ENCODE results near the gene ACBD7. TPM values are rescaled to one million over a fixed set of nuclear protein-coding genes. Genes with fewer than 3 reads are reported as not detected.

The ACBD7 gene
- total and polyA plus RNA-seq, 9 of the 15 experiments (the other 6 are each of a cell fraction or from before 2014, with no cell fraction given) = 0.21 to 3.2 (median 0.84) TPM

- TF ChIP-seq ZNF280B (CRISPR knock-in tag; IDR thresholded peaks at IDR 0.05) = no peak
- TF ChIP-seq BACH1 (tag; IDR thresholded peaks at IDR 0.05) = no peak
- TF ChIP-seq XRCC4 (IDR thresholded peaks at IDR 0.05; ENCODE audit: extremely low read depth, insufficient read depth, insufficient read length) = no peak
- TF ChIP-seq ZFP1 (CRISPR knock-in tag; IDR thresholded peaks at IDR 0.05) = no peak
- TF ChIP-seq E2F5 (CRISPR knock-in tag; IDR thresholded peaks at IDR 0.05) = no peak
- TF ChIP-seq ZNF354B (CRISPR knock-in tag; IDR thresholded peaks at IDR 0.05) = no peak
- TF ChIP-seq ZNF668 (CRISPR knock-in tag; IDR thresholded peaks at IDR 0.05) = no peak
- TF ChIP-seq ZNF77 (CRISPR knock-in tag; IDR thresholded peaks at IDR 0.05) = no peak
- TF ChIP-seq CEBPB (tag; IDR thresholded peaks at IDR 0.05) = no peak
- no peak for TF ChIP-seq HDAC8 (tag; IDR thresholded peaks at IDR 0.05)
- no peak for TF ChIP-seq POLR3A (IDR thresholded peaks at IDR 0.05; ENCODE audit: borderline replicate concordance, extremely low read depth, insufficient read depth, insufficient read length)
- no peak for TF ChIP-seq E2F8 (IDR thresholded peaks at IDR 0.05; ENCODE audit: low read depth, partially characterized antibody)
- TF ChIP-seq TAL1 (IDR thresholded peaks at IDR 0.05) = no peak
- TF ChIP-seq CSDE1 (IDR thresholded peaks at IDR 0.05) = peak in 1 of 2 experiments; percentile 63; a peak in 2 of 4 replicates
- peak; percentile 81; the same call in 1 of the 2 replicates for TF ChIP-seq NR1H2 (CRISPR knock-in tag; IDR thresholded peaks at IDR 0.05)
- TF ChIP-seq ZNF24 (IDR thresholded peaks at IDR 0.05) = no peak
- no peak for TF ChIP-seq CREB3 (tag; conservative IDR thresholded peaks at IDR 0.05; ENCODE audit: low read depth)
- no peak for TF ChIP-seq GABPB2 (CRISPR knock-in tag; conservative IDR thresholded peaks at IDR 0.05)
- peak; percentile 93; the same call in 1 of the 2 replicates for TF ChIP-seq PHF8 (IDR thresholded peaks at IDR 0.05; ENCODE audit: borderline replicate concordance, low read length)
- TF ChIP-seq ZNF263 (CRISPR knock-in tag; IDR thresholded peaks at IDR 0.05; ENCODE audit: borderline replicate concordance) = no peak
- no peak for TF ChIP-seq ZNF655 (CRISPR knock-in tag; IDR thresholded peaks at IDR 0.05)
These were observed 8.6 kb upstream of the ACBD7 start, which contains the start of gene RPP38 (continued) for GRCh38 chr10:15097011-15097812.
